Progenitor cell of endocrine pancreas (in vitro differentiated cells): Measurements from ENCODE around the gene ACOX3. TPM values are rescaled to one million over a fixed set of nuclear protein-coding genes. Genes with fewer than 3 reads are reported as not detected.

Experiments
- DNase-seq: peaks from one replicate; pipeline ENCODE4 v3.0.0; 2021; ENCODE audit warnings: low spot score; ENCODE audit not compliant: unreplicated experiment
- H3K27ac Mint-ChIP-seq: 2 replicates; pipeline ENCODE4 v1.8.0; 2021; ENCODE audit warnings: mild to moderate bottlenecking, moderate library complexity, mixed read lengths
- H3K27me3 Mint-ChIP-seq: 2 replicates; pipeline ENCODE4 v1.8.0; 2021; ENCODE audit warnings: mixed read lengths
- H3K36me3 Mint-ChIP-seq: 2 replicates; pipeline ENCODE4 v1.8.0; 2022; ENCODE audit warnings: mixed read lengths; ENCODE audit not compliant: insufficient read depth
- H3K4me1 Mint-ChIP-seq: 2 replicates; pipeline ENCODE4 v1.8.0; 2021; ENCODE audit warnings: low read depth, mixed read lengths
- H3K4me3 Mint-ChIP-seq: 2 replicates; pipeline ENCODE4 v1.8.0; 2021; ENCODE audit warnings: low read depth, mild to moderate bottlenecking, moderate library complexity, mixed read lengths
- H3K9me3 Mint-ChIP-seq: 2 replicates; pipeline ENCODE4 v1.8.0; 2021; ENCODE audit warnings: low read depth, mixed read lengths
- total RNA-seq: library from RNA; stranded (reverse); gene quantifications from 2 replicates; pipeline ENCODE4 v1.2.1, GENCODE V29; 2021
- TF ChIP-seq, protein P1 (sequence below): fragments of 200-600 bp; sonication (generic); IDR thresholded peaks from one replicate; pipeline ENCODE4 v1.5.0; 2021; ENCODE audit warnings: antibody characterized with exemption, mild to moderate bottlenecking; ENCODE audit not compliant: unreplicated experiment

The ACOX3 gene
- total RNA-seq, 1 donor from 2014 or later, result 22.6 TPM

DNA sequence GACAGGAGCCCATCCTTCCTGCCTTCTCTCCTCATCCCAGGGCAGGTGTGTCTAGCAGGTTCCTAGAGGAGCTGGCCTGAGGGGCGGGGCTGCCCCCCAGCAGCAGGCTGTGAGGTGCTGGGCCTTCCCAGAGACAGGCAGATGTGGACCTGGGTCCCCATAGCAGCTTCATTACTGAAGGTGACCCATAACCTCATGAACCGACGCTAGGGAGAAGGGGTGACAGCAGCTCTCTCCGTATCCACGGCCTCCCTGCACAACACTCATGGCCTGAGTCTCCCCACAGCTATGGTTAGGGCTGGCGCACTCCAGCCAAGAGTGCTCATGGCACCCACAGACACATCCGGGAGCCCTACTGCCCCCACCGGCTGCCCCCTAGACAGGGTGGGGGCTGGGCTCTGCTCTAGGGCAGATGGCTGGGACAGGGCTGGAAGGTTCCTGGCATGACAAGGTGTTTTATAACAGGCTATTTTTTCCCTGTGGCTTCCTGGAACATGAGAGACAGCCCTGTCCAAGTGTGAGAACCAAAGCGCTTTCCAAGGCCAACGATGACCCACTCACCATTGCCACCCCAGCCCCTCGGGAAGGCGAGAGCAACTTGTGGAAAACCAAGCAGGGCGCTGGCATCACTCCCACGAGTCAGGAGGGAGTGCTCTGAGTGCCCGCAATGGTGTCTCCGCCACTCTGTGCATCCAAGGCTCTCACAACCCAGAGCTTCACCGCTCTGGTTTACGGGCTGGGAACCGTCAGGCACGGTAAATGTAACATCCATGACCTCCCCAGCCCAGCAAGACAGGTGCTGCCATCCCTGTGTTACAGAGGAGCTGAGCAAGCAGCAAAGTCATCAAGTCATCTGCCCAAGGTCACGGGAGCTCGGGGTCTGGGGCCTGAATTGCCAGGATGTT, 59.8 kb downstream of the ACOX3 start:
- H3K4me3 Mint-ChIP-seq, result no peak overlapping the region
- H3K9me3 Mint-ChIP-seq, result no peaks in the 10 kb centered on the region
- H3K36me3 Mint-ChIP-seq, result peaks cover 5% of the 10 kb centered on the region
- TF ChIP-seq, protein P1, sequence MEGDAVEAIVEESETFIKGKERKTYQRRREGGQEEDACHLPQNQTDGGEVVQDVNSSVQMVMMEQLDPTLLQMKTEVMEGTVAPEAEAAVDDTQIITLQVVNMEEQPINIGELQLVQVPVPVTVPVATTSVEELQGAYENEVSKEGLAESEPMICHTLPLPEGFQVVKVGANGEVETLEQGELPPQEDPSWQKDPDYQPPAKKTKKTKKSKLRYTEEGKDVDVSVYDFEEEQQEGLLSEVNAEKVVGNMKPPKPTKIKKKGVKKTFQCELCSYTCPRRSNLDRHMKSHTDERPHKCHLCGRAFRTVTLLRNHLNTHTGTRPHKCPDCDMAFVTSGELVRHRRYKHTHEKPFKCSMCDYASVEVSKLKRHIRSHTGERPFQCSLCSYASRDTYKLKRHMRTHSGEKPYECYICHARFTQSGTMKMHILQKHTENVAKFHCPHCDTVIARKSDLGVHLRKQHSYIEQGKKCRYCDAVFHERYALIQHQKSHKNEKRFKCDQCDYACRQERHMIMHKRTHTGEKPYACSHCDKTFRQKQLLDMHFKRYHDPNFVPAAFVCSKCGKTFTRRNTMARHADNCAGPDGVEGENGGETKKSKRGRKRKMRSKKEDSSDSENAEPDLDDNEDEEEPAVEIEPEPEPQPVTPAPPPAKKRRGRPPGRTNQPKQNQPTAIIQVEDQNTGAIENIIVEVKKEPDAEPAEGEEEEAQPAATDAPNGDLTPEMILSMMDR, result no peak
- H3K27me3 Mint-ChIP-seq, result no peaks in the 10 kb centered on the region
- peaks cover 2% of the 10 kb centered on the region for H3K4me1 Mint-ChIP-seq
- H3K27ac Mint-ChIP-seq, result no peak overlapping the region
- DNase-seq, result no peak

DNA sequence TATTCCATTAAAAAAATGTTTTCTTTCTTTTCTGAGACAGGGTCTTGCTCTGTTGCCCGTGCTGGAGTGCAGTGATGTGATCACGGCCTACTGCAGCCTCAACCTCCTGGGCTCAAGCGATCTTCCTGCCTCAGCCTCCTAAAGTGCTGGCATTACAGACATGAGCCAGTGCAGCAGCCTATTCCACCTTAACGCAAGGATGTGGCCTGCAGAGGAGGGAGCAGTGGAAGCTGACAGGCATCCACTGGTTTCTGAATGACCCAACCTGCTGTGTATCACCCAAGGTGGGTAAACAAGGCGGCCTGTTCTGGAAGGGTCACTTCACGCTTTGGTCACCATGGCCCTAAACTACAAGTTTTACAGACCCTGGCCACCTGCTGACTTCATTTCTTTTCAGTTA, 60.8 kb downstream of the ACOX3 start:
- H3K36me3 Mint-ChIP-seq, result peaks cover 2% of the 10 kb centered on the region

DNA sequence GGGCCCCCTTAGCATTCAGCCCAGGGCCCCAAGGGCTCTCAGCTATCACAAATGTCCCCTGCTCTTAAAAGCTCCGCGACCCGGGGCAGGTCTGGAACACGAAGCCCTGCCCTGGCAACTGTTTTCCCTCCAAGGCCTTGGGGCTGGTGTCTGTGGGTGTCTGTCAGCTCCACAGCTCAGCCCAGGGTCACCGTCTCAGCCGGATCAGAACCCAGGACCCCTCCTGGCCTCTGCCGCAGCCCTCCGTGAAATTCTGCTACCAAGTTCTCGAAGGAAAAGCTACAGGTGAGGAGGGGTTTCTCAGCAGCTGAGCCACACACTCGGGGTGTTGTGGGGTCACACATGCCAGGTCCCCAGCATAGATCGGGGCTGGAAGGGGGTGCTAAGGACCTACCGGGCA, 61.2 kb downstream of the ACOX3 start:
- H3K4me1 Mint-ChIP-seq, result peaks cover 2% of the 10 kb centered on the region
- no peaks in the 10 kb centered on the region for H3K27me3 Mint-ChIP-seq
- no peak overlapping the region for H3K4me3 Mint-ChIP-seq
- H3K36me3 Mint-ChIP-seq, result peaks cover 2% of the 10 kb centered on the region
- TF ChIP-seq, protein P1, result no peak
- H3K9me3 Mint-ChIP-seq, result no peaks in the 10 kb centered on the region
- H3K27ac Mint-ChIP-seq, result no peak overlapping the region
- DNase-seq, result no peak

More for the DNA sequence above, 60.8 kb downstream of the ACOX3 start:
- Mint-ChIP-seq H3K27me3 (no peaks in the 10 kb centered on the region), H3K9me3 (no peaks in the 10 kb centered on the region), H3K27ac (no peak overlapping the region), H3K4me3 (no peak overlapping the region), H3K4me1 (peaks cover 2% of the 10 kb centered on the region)
- no peak for DNase-seq
- TF ChIP-seq, protein P1, result no peak

DNA sequence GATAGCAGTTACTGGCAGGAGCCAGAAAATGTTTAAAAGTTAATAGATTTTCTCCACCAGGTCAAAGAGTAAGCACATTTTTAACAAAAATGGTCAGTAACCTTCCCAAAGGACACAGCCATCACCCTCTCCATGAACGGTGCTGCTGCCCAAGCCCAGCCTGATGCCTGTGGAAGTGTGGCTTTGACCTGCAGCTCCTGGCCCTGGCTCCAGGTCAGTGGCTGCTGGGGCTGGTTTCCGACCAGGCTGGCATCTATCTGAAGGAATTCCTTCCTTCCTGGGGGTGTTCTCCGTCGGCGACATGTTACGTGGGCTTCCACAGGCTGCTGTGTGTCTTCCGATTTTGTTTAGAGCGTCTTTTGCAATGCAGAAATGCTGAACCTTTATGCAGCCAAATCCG, 61.7 kb downstream of the ACOX3 start:
- Mint-ChIP-seq H3K27me3 (no peaks in the 10 kb centered on the region), H3K36me3 (no peaks in the 10 kb centered on the region), H3K4me3 (no peak overlapping the region), H3K4me1 (peaks cover 2% of the 10 kb centered on the region), H3K9me3 (no peaks in the 10 kb centered on the region), H3K27ac (no peak overlapping the region)
- no peak for DNase-seq
- TF ChIP-seq, protein P1, result no peak

DNA sequence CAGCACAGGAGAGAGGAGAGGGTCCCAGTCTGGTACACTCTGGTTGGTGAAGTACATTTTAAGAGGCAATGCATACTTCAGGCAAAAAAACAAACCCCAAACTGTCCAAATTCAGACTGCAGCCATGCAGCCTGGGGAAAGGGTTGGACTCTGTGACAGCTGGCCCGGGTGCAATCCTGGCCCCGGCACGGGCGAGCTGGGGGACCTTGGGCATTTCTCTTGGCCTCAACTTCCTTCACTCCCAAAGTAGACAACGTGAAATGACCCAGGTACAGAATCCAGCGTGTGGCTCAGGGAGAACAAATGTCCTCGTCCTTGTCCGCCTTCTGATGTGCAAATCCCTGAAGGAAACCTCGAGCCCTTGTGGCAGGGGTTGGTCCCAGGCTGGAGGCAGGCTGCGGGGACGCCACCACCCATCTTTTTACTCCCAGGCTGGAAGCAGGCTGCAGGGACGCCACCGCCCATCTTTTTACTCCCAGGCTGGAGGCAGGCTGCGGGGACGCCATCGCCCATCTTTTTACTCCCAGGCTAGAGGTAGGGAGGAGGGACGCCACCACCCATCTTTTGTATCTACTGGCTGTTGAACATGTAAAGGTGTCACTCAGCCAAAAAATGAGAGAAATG, 62.3 kb downstream of the ACOX3 start:
- H3K4me3 Mint-ChIP-seq, result no peak overlapping the region
- no peak overlapping the region for H3K27ac Mint-ChIP-seq
- no peaks in the 10 kb centered on the region for H3K27me3 Mint-ChIP-seq
- H3K36me3 Mint-ChIP-seq, result no peaks in the 10 kb centered on the region
- no peaks in the 10 kb centered on the region for H3K9me3 Mint-ChIP-seq
- TF ChIP-seq, protein P1, result no peak
- no peak for DNase-seq
- no peaks in the 10 kb centered on the region for H3K4me1 Mint-ChIP-seq
